Measurements from ENCODE around the gene CNOT6.

GRCh38 chr5:180619563-180619915 is 125.4 kb downstream of the CNOT6 start:
- TF ChIP-seq CTCF (conservative IDR thresholded peaks at IDR 0.05; ENCODE audit: low read depth, low read length) (no peak), EZH2 (IDR thresholded peaks at IDR 0.05; ENCODE audit: low read length, unreplicated experiment) (no peak)

All from PC-3 (cell line).